Mesenchymal stem cell (in vitro differentiated cells and primary cell): ENCODE results near the gene UNC13D.

Experiments
- DNase-seq: peaks from one replicate; pipeline ENCODE4 v3.0.0-alpha.2; 2013
- H2AFZ ChIP-seq: one replicate; pipeline ENCODE4 v1.6.1; 2013; ENCODE audit warnings: low read depth, mild to moderate bottlenecking, control low read depth, inconsistent platforms, low read length, moderate library complexity
- H2AK5ac ChIP-seq: 2 replicates; pipeline ENCODE4 v1.6.1; 2013; ENCODE audit warnings: low read length, moderate library complexity, mild to moderate bottlenecking, inconsistent platforms; ENCODE audit not compliant: severe bottlenecking
- H2BK120ac ChIP-seq: one replicate; pipeline ENCODE4 v1.6.1; 2013; ENCODE audit warnings: low read depth, mild to moderate bottlenecking, inconsistent platforms, low read length, moderate library complexity
- H2BK12ac ChIP-seq, 2 experiments: one replicate each; pipeline ENCODE4 v1.6.1; 2013; ENCODE audit warnings: inconsistent platforms in 2 of 2, low read length in 2 of 2, mild to moderate bottlenecking in 2 of 2, moderate library complexity in 2 of 2, control low read depth in 1 of 2
- H2BK15ac ChIP-seq: one replicate; pipeline ENCODE4 v1.6.1; 2013; ENCODE audit warnings: mild to moderate bottlenecking, low read depth, inconsistent platforms; ENCODE audit not compliant: poor library complexity, severe bottlenecking
- H2BK5ac ChIP-seq: 2 replicates; pipeline ENCODE4 v1.6.1; 2013; ENCODE audit warnings: low read depth, mild to moderate bottlenecking, low read length, control low read depth, inconsistent platforms; ENCODE audit not compliant: poor library complexity, severe bottlenecking
- H3K14ac ChIP-seq, 2 experiments: one replicate each; pipeline ENCODE4 v1.6.1; 2013; ENCODE audit warnings: inconsistent platforms in 2 of 2, low read length in 2 of 2, control low read depth in 1 of 2, mild to moderate bottlenecking in 1 of 2, moderate library complexity in 1 of 2
- H3K18ac ChIP-seq, 2 experiments: one replicate each; pipeline ENCODE4 v1.6.1; 2013; ENCODE audit warnings: inconsistent platforms in 2 of 2, low read length in 2 of 2, control low read depth in 1 of 2, low read depth in 1 of 2, mild to moderate bottlenecking in 1 of 2
- H3K23ac ChIP-seq, 2 experiments: one replicate each; pipeline ENCODE4 v1.6.1; 2013; ENCODE audit warnings: inconsistent platforms in 2 of 2, low read length in 2 of 2, mild to moderate bottlenecking in 2 of 2, moderate library complexity in 2 of 2, control low read depth in 1 of 2
- H3K27ac ChIP-seq: 2 replicates; pipeline ENCODE4 v1.5.1; 2013; ENCODE audit warnings: mild to moderate bottlenecking, moderate library complexity, low read length, control low read depth, inconsistent platforms; ENCODE audit not compliant: poor library complexity, severe bottlenecking
- H3K27me3 ChIP-seq, 2 experiments: 2 replicates each; pipeline versions ENCODE4 v1.6.1 to v1.7.0; 2013; ENCODE audit warnings: low read length in 2 of 2, mild to moderate bottlenecking in 2 of 2, moderate library complexity in 2 of 2, control low read depth in 1 of 2, inconsistent platforms in 1 of 2; ENCODE audit not compliant: control insufficient read depth in 1 of 2, insufficient read depth in 1 of 2
- H3K36me3 ChIP-seq, 2 experiments: 2 replicates each; pipeline versions ENCODE4 v1.6.1 to v1.7.0; 2013; ENCODE audit warnings: low read length in 2 of 2, control low read depth in 1 of 2, inconsistent platforms in 1 of 2, low read depth in 1 of 2, mild to moderate bottlenecking in 1 of 2; ENCODE audit not compliant: insufficient read depth in 2 of 2, control insufficient read depth in 1 of 2
- H3K4ac ChIP-seq, 2 experiments: one replicate each; pipeline ENCODE4 v1.6.1; 2013; ENCODE audit warnings: inconsistent platforms in 2 of 2, low read length in 2 of 2, mild to moderate bottlenecking in 2 of 2, moderate library complexity in 2 of 2, control low read depth in 1 of 2, low read depth in 1 of 2
- H3K4me1 ChIP-seq: 2 replicates; pipeline ENCODE4 v1.6.1; 2013; ENCODE audit warnings: low read depth, low read length, control low read depth; ENCODE audit not compliant: control insufficient read depth, insufficient read depth
- H3K4me2 ChIP-seq: 2 replicates; pipeline ENCODE4 v1.6.1; 2013; ENCODE audit warnings: low read length, mild to moderate bottlenecking, inconsistent platforms; ENCODE audit not compliant: poor library complexity, severe bottlenecking
- H3K4me3 ChIP-seq, 2 experiments: 2 replicates each; pipeline versions ENCODE4 v1.5.1 to v1.7.0; 2013; ENCODE audit warnings: low read length in 2 of 2, mild to moderate bottlenecking in 2 of 2, control low read depth in 1 of 2, low read depth in 1 of 2; ENCODE audit not compliant: insufficient read depth in 1 of 2
- H3K79me1 ChIP-seq: replicated peaks from 2 replicates; pipeline ENCODE4 v1.6.1; 2013; ENCODE audit warnings: mild to moderate bottlenecking, control low read depth, low read length, inconsistent platforms; ENCODE audit not compliant: poor library complexity, severe bottlenecking
- H3K9ac ChIP-seq: 2 replicates; pipeline ENCODE4 v1.7.0; 2013; ENCODE audit warnings: mild to moderate bottlenecking, low read length, moderate library complexity
- H3K9me3 ChIP-seq: 2 replicates; pipeline ENCODE4 v1.7.0; 2013; ENCODE audit warnings: mild to moderate bottlenecking, low read length; ENCODE audit not compliant: control insufficient read depth
- H4K8ac ChIP-seq: one replicate; pipeline ENCODE4 v1.6.1; 2013; ENCODE audit warnings: inconsistent platforms, mild to moderate bottlenecking, low read length, moderate library complexity
- H4K91ac ChIP-seq: one replicate; pipeline ENCODE4 v1.6.1; 2013; ENCODE audit warnings: mild to moderate bottlenecking, low read length, inconsistent platforms
- WGBS: methylation state at CpG from one replicate; pipeline ENCODE4 v1.1.7; 2013; ENCODE audit warnings: mixed read lengths; 5-methylcytosine and 5-hydroxymethylcytosine counted together

Gene UNC13D

GRCh38 chr17:75839942-75840798, 4.0 kb downstream of the UNC13D start:
- no peaks in the 10 kb centered on the region for H3K79me1 ChIP-seq
- no peak overlapping the region for H3K27ac ChIP-seq
- peaks cover 14% of the 10 kb centered on the region for H3K4me1 ChIP-seq
- H3K18ac ChIP-seq: no peak overlapping the region
- H2AFZ ChIP-seq: no peak overlapping the region
- H3K9me3 ChIP-seq: no peaks in the 10 kb centered on the region
- H3K14ac ChIP-seq: no peak overlapping the region
- 95% methylated on average over 36 of the region's 36 CpGs for WGBS
- no peak overlapping the region for H2BK12ac ChIP-seq
- H4K8ac ChIP-seq: no peak overlapping the region
- DNase-seq: no peak
- H3K4me2 ChIP-seq: no peak overlapping the region
- no peak overlapping the region for H3K23ac ChIP-seq
- H3K36me3 ChIP-seq: peaks cover 0 to 15% of the 10 kb centered on the region in 2 experiments
- H2BK120ac ChIP-seq: no peak overlapping the region
- no peak overlapping the region for H3K9ac ChIP-seq
- H2BK5ac ChIP-seq: no peak overlapping the region
- H2AK5ac ChIP-seq: no peak overlapping the region
- H4K91ac ChIP-seq: no peak overlapping the region
- no peaks in the 10 kb centered on the region for H3K27me3 ChIP-seq
- no peak overlapping the region for H3K4ac ChIP-seq
- no peak overlapping the region for H3K4me3 ChIP-seq
- no peak overlapping the region for H2BK15ac ChIP-seq

- no peaks in the 10 kb centered on the region for H3K27me3 ChIP-seq
- no peak overlapping the region for H2BK12ac ChIP-seq
- H2AFZ ChIP-seq: no peak overlapping the region
- no peak overlapping the region for H3K14ac ChIP-seq
- H3K4me3 ChIP-seq: no peak overlapping the region
- H3K36me3 ChIP-seq: peaks cover 0 to 20% of the 10 kb centered on the region in 2 experiments
- no peak overlapping the region for H3K18ac ChIP-seq
- H3K9ac ChIP-seq: no peak overlapping the region
- H2BK120ac ChIP-seq: no peak overlapping the region
- 97% methylated on average over 15 of the region's 15 CpGs for WGBS
- no peak overlapping the region for H3K27ac ChIP-seq
- H3K4me2 ChIP-seq: no peak overlapping the region
- H2AK5ac ChIP-seq: no peak overlapping the region
- H3K4ac ChIP-seq: no peak overlapping the region
- no peak for DNase-seq
- no peaks in the 10 kb centered on the region for H3K79me1 ChIP-seq
- H4K91ac ChIP-seq: no peak overlapping the region
- no peaks in the 10 kb centered on the region for H3K9me3 ChIP-seq
- H3K4me1 ChIP-seq: peaks cover 5% of the 10 kb centered on the region
- no peak overlapping the region for H2BK15ac ChIP-seq
- no peak overlapping the region for H4K8ac ChIP-seq
- no peak overlapping the region for H3K23ac ChIP-seq
- H2BK5ac ChIP-seq: no peak overlapping the region
These were observed 5.8 kb downstream of the UNC13D start for GRCh38 chr17:75838410-75838809.

DNA sequence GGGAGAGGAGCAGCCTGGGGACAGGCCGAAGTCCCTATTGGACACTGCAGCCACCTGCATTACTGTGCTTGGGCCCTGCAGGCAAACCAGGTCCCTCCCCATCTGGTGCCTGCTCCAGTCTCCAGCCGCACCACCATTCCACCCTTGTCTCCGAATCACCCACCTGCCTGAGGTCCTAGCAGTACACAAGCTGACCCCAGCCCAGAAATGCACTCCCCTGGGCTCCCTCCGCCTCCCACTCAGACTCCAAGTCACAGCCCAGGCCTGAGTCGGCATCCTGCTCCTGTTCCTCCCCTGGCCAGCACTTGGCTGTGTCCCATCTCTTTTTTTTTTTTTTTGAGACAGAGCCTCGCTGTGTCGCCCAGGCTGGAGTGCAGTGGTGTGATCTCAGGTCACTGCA, 6.3 kb downstream of the UNC13D start:
- 91% methylated on average over 7 of the region's 7 CpGs for WGBS
- H3K27ac ChIP-seq: no peak overlapping the region
- peaks cover 5% of the 10 kb centered on the region for H3K4me1 ChIP-seq

GRCh38 chr17:75836605-75837004, 7.6 kb downstream of the UNC13D start:
- Histone ChIP-seq H3K4ac (no peak overlapping the region), H2BK12ac (no peak overlapping the region), H4K8ac (no peak overlapping the region), H3K36me3 (peaks cover 0 to 20% of the 10 kb centered on the region in 2 experiments), H4K91ac (no peak overlapping the region), H2AFZ (no peak overlapping the region), H3K27me3 (no peaks in the 10 kb centered on the region), H3K4me3 (no peak overlapping the region), H2BK5ac (no peak overlapping the region), H3K27ac (no peak overlapping the region), H3K18ac (no peak overlapping the region), H3K9me3 (no peaks in the 10 kb centered on the region), H2BK15ac (no peak overlapping the region), H3K23ac (no peak overlapping the region), H3K9ac (no peak overlapping the region), H3K79me1 (no peaks in the 10 kb centered on the region), H3K14ac (no peak overlapping the region), H2BK120ac (no peak overlapping the region), H3K4me2 (no peak overlapping the region), H3K4me1 (peaks cover 10% of the 10 kb centered on the region), H2AK5ac (no peak overlapping the region)
- WGBS: 80% methylated on average over 9 of the region's 9 CpGs
- DNase-seq: no peak

More for the DNA sequence above, 6.3 kb downstream of the UNC13D start:
- Histone ChIP-seq H3K4me2 (no peak overlapping the region), H3K14ac (peak overlapping the region in 1 of 2 experiments; percentile 26), H3K4ac (no peak overlapping the region), H2BK5ac (no peak overlapping the region), H4K91ac (no peak overlapping the region), H3K4me3 (no peak overlapping the region), H2AFZ (no peak overlapping the region), H2AK5ac (no peak overlapping the region), H4K8ac (no peak overlapping the region), H3K27me3 (no peaks in the 10 kb centered on the region), H2BK15ac (no peak overlapping the region), H3K9ac (no peak overlapping the region), H3K36me3 (peaks cover 0 to 20% of the 10 kb centered on the region in 2 experiments), H3K9me3 (no peaks in the 10 kb centered on the region), H2BK120ac (no peak overlapping the region), H3K79me1 (no peaks in the 10 kb centered on the region), H2BK12ac (no peak overlapping the region), H3K18ac (no peak overlapping the region), H3K23ac (no peak overlapping the region)
- no peak for DNase-seq
